ENCODE measurements around the gene AGBL4.

DNA sequence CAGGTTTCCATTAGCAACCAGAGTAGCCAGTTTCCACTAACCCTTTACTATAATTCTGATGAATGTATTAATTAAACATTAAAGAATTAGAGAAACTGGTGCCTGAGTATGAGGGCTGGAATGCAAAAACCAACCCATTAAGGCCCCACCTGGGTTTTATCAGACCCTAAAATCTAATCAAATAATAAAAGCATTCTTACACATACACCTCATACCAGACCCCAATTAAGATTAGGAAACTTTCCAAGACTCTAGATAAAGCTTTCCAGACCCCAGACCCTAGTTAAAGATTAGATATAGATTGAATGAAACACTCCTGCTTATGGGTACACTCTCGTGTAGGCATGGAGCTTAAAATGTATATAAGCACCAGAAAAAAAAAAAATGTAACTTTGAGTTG, 665.7 kb downstream of the AGBL4 start:
- TF ChIP-seq CTCF (IDR thresholded peaks at IDR 0.05; ENCODE audit: low read length) (no peak), EZH2 (IDR thresholded peaks at IDR 0.05; ENCODE audit: borderline replicate concordance, low read length) (no peak)

All from OCI-LY1 (cell line).